HepG2 (cell line): ENCODE data around the gene CARD9. TPM values are rescaled to one million over a fixed set of nuclear protein-coding genes. Genes with fewer than 3 reads are reported as not detected.

Experiments
- ATAC-seq: fragments of 200-7000 bp; cut with Tn5 transposase; 3 replicates; pipeline ENCODE4 v1.9.1; 2020; ENCODE audit warnings: mild to moderate bottlenecking, moderate library complexity
- BruUV-seq: library from RNA; stranded (reverse); fragments of 400-500 nt; replicated peaks from 2 replicates; lab custom pipeline; 2021; lab: Mats Ljungman, UMichigan
- CTCF ChIA-PET: fragments of 300-600 bp; formaldehyde crosslinking; extraction: SDS; loops from one replicate; lab custom pipeline; 2021; ENCODE audit warnings: low total read pairs, inconsistent platforms, low intra/inter-chr PET ratio; lab: Yijun Ruan, JAX
- POLR2A ChIA-PET: fragments of 350-600 bp; sonication (Branson Sonifier 250); formaldehyde crosslinking; loops from one replicate; lab custom pipeline; 2020; ENCODE audit warnings: antibody characterized with exemption, inconsistent platforms; lab: Yijun Ruan, JAX
- DNase-seq: peaks from one replicate; pipeline ENCODE4 v3.0.0-alpha.2; 2015; ENCODE audit warnings: low spot score
- FAIRE-seq: peaks from 3 replicates; lab custom pipeline; 2011; peaks lifted over from hg19 to GRCh38; lab: Jason Lieb, UNC
- H2AFZ ChIP-seq: one replicate; pipeline ENCODE4 v1.6.1; 2011; ENCODE audit warnings: low read length, inconsistent platforms
- H3K27ac ChIP-seq: fragments of 300-600 bp; 3 replicates; pipeline ENCODE4 v1.8.0; 2011; ENCODE audit warnings: mixed run types, mild to moderate bottlenecking, mixed read lengths, low read length, inconsistent platforms; ENCODE audit not compliant: insufficient read depth; ENCODE audit errors: extremely low read length
- H3K27me3 ChIP-seq, 2 experiments: fragments of 200-600 bp in 1 of 2; 2 replicates in 1 of 2; 3 replicates in 1 of 2; pipeline versions ENCODE4 v1.6.0 to v1.8.0; 2011; ENCODE audit warnings: low read length in 2 of 2, mild to moderate bottlenecking in 2 of 2, moderate library complexity in 2 of 2, inconsistent platforms in 1 of 2; ENCODE audit not compliant: insufficient read depth in 2 of 2, control insufficient read depth in 1 of 2
- H3K36me3 ChIP-seq, 2 experiments: fragments of 200-600 bp in 1 of 2; replicated peaks in 1 of 2; 2 replicates in 1 of 2; 3 replicates in 1 of 2; pipeline versions ENCODE4 v1.5.1 to v1.8.0; 2011; ENCODE audit warnings: low read length in 2 of 2, inconsistent platforms in 1 of 2; ENCODE audit not compliant: insufficient read depth in 2 of 2, control insufficient read depth in 1 of 2
- H3K4me1 ChIP-seq: 2 replicates; pipeline ENCODE4 v1.5.1; 2012; ENCODE audit warnings: low read length, inconsistent platforms; ENCODE audit not compliant: insufficient read depth
- H3K4me2 ChIP-seq: 2 replicates; pipeline ENCODE4 v1.6.0; 2011; ENCODE audit warnings: low read depth, low read length, inconsistent platforms
- H3K4me3 ChIP-seq, 3 experiments: fragments of 200-600 bp in 1 of 3; sonication (generic), shearing (Covaris generic) in 1 of 3; replicated peaks in 1 of 3; 2 replicates each; pipeline ENCODE4 v1.5.1; 2011 to 2016; ENCODE audit warnings: low read length in 3 of 3, inconsistent platforms in 2 of 3, low read depth in 2 of 3, mild to moderate bottlenecking in 2 of 3, control low read depth in 1 of 3, mixed read lengths in 1 of 3; ENCODE audit not compliant: insufficient read depth in 1 of 3
- H3K79me2 ChIP-seq: one replicate; pipeline ENCODE4 v1.6.1; 2011; ENCODE audit warnings: low read length, inconsistent platforms; ENCODE audit not compliant: insufficient read depth
- H3K9ac ChIP-seq: 2 replicates; pipeline ENCODE4 v1.6.0; 2011; ENCODE audit warnings: mild to moderate bottlenecking, low read depth, low read length, inconsistent platforms; ENCODE audit not compliant: insufficient read depth
- H3K9me3 ChIP-seq: 2 replicates; pipeline ENCODE4 v1.5.1; 2012; ENCODE audit warnings: mild to moderate bottlenecking, low read length
- H4K20me1 ChIP-seq: 2 replicates; pipeline ENCODE4 v1.6.0; 2011; ENCODE audit warnings: inconsistent platforms, mild to moderate bottlenecking, low read length, moderate library complexity; ENCODE audit not compliant: insufficient read depth
- AGO2 ChIP-seq: fragments of 200-400 bp; formaldehyde crosslinking; optimal IDR thresholded peaks from 2 replicates; pipeline ENCODE3; 2017; ENCODE audit warnings: mild to moderate bottlenecking, low read depth, low read length, moderate library complexity
- ELF3 ChIP-seq: IDR thresholded peaks from 2 replicates; pipeline ENCODE4 v1.6.1; 2016; ENCODE audit warnings: missing genetic modification reagents, missing compliant biosample characterization
- NCOA5 ChIP-seq: sonication (generic); formaldehyde crosslinking; IDR thresholded peaks from 2 replicates; pipeline ENCODE4 v1.4.0; 2020; ENCODE audit warnings: missing genetic modification reagents
- TCF7L2 ChIP-seq: IDR thresholded peaks from 2 replicates; pipeline ENCODE4 v1.6.1; 2011; ENCODE audit warnings: mild to moderate bottlenecking, low read depth, low read length, moderate library complexity
- THAP9 ChIP-seq: sonication (generic); formaldehyde crosslinking; IDR thresholded peaks from 2 replicates; pipeline ENCODE4; 2020; ENCODE audit warnings: missing genetic modification reagents, mild to moderate bottlenecking, borderline replicate concordance
- WIZ ChIP-seq: sonication (generic); formaldehyde crosslinking; IDR thresholded peaks from 2 replicates; pipeline ENCODE4 v1.5.1; 2020; ENCODE audit warnings: mild to moderate bottlenecking, missing genetic modification reagents
- ZBTB44 ChIP-seq: sonication (generic); formaldehyde crosslinking; IDR thresholded peaks from 2 replicates; pipeline ENCODE4 v1.4.0; 2020; ENCODE audit warnings: missing genetic modification reagents
- ZFP91 ChIP-seq: sonication (generic); formaldehyde crosslinking; IDR thresholded peaks from 2 replicates; pipeline ENCODE4 v1.9.0; 2022; ENCODE audit warnings: missing genetic modification reagents, mild to moderate bottlenecking, borderline replicate concordance
- ZNF337 ChIP-seq: sonication (generic); formaldehyde crosslinking; IDR thresholded peaks from 2 replicates; pipeline ENCODE4 v1.5.1; 2020; ENCODE audit warnings: missing genetic modification reagents, low read depth, mild to moderate bottlenecking, borderline replicate concordance
- ZNF704 ChIP-seq: sonication (generic); formaldehyde crosslinking; IDR thresholded peaks from 2 replicates; pipeline ENCODE4 v1.8.1; 2023; ENCODE audit warnings: mild to moderate bottlenecking, inconsistent platforms, moderate library complexity, missing genetic modification reagents, borderline replicate concordance
- WGBS: methylation state at CpG from one replicate; pipeline ENCODE4 v1.1.6; 2017; ENCODE audit warnings: low lambda C conversion rate; 5-methylcytosine and 5-hydroxymethylcytosine counted together
- in situ Hi-C: cut with HindIII; loops from 2 replicates; pipeline ENCODE4 v1.10.0; 2017; ENCODE audit warnings: low pct_unique_long_range_greater_than_20kb; ENCODE audit not compliant: extremely low pct_ligation_motif_present
- intact Hi-C: fragments of 100-400 bp; cut with micrococcal nuclease; formaldehyde crosslinking; loops from one replicate; pipeline ENCODE4 v1.10.0; 2022; ENCODE audit not compliant: unreplicated experiment
- polyA plus RNA-seq, 8 experiments: library from polyadenylated mRNA; depleted of rRNA in 3 of 8; stranded (reverse) in 7 of 8; unstranded in 1 of 8; fragments of >200 nt; fragmentation: Illumina TruSeq in 4 of 8; extraction: Trizol in 4 of 8; gene quantifications; 2 replicates each; pipeline versions ENCODE4 v1.2.1 to v1.2.3, GENCODE V29; 2011 to 2016; ENCODE audit warnings: low read depth in 4 of 8, missing spikeins in 1 of 8, mixed read lengths in 1 of 8; ENCODE audit not compliant: insufficient read depth in 1 of 8
- total RNA-seq, 5 experiments: library from RNA; depleted of rRNA; stranded (reverse); fragments of >200 nt; fragmentation: Illumina TruSeq; extraction: Trizol; gene quantifications; 2 replicates each; pipeline ENCODE4 v1.2.3, GENCODE V29; 2016; ENCODE audit warnings: low read depth in 1 of 5

CARD9 gene
- total and polyA plus RNA-seq, 2 of the 13 experiments (the other 11 are each of a cell fraction or from before 2014, with no cell fraction given): 3.3 to 7.4 TPM

- TF ChIP-seq THAP9 (no peak), WIZ (no peak)
Observed at GRCh38 chr9:136370037-136370436, 3.4 kb downstream of the CARD9 start (continued).

- intact Hi-C loops: no loop called here
- H3K9me3 ChIP-seq: no peaks in the 10 kb centered on the region
- no peak overlapping the region for H3K27ac ChIP-seq
- no TSS peak for BruUV-seq
- ATAC-seq (no peak), FAIRE-seq (no peak), DNase-seq (no peak)
- no peak overlapping the region for H3K9ac ChIP-seq
- TF ChIP-seq ZFP91 (CRISPR knock-in tag) (no peak), AGO2 (peak; percentile 38), ZNF337 (no peak), ZNF704 (CRISPR knock-in tag) (no peak), NCOA5 (CRISPR knock-in tag) (no peak), ELF3 (CRISPR knock-in tag) (no peak), TCF7L2 (no peak), ZBTB44 (CRISPR knock-in tag) (no peak)
- peaks cover 26% of the 10 kb centered on the region for H3K4me1 ChIP-seq
- POLR2A ChIA-PET: no interaction called here
- H3K4me2 ChIP-seq: no peak overlapping the region
- CTCF ChIA-PET: no interaction called here
- in situ Hi-C loops: no loop called here
- H3K27me3 ChIP-seq: no peaks in the 10 kb centered on the region; a peak in 1 of 5 replicates
- no peak overlapping the region for H2AFZ ChIP-seq
- WGBS: 100% methylated on average over 6 of the region's 18 CpGs
- no peaks in the 10 kb centered on the region for H3K79me2 ChIP-seq
- H3K4me3 ChIP-seq: no peak overlapping the region
- H4K20me1 ChIP-seq: no peaks in the 10 kb centered on the region
- peaks cover 0 to 2% of the 10 kb centered on the region in 2 experiments; a peak in 1 of 5 replicates for H3K36me3 ChIP-seq
Observed at GRCh38 chr9:136368190-136368589, 5.3 kb downstream of the CARD9 start.
